Embryonic facial prominence (tissue), 1 donor: ENCODE data around the gene ASPHD2.
"Not testable (repeated sequence)": the region's sequence is repeated elsewhere in the genome, so short reads cannot be mapped to it uniquely, and the experiment has no call there.

Source experiments
- DNase-seq: peaks from one replicate; pipeline ENCODE4 v3.0.0-alpha.2; 2016; ENCODE audit errors: extremely low spot score

Gene ASPHD2

DNA sequence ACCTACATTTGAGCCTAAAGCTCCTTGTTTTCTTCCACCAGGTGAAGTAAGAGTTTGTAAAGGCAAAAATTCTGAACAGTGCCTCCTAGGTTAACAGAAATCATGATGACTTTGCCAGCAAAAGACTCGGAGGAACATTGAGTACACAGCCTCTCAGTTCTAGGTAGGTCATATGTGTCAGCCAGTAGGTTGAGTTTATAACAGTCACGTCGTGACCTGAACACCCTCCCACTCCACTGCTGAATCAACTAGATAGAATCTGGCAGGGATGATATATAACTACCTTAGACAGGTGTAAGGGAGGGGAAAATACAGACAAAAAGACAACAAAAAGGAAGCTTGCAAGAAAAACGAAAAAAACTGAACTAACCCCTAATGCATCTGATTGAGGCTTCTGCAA, 12.8 kb upstream of the ASPHD2 start:
- no peak for DNase-seq

DNA sequence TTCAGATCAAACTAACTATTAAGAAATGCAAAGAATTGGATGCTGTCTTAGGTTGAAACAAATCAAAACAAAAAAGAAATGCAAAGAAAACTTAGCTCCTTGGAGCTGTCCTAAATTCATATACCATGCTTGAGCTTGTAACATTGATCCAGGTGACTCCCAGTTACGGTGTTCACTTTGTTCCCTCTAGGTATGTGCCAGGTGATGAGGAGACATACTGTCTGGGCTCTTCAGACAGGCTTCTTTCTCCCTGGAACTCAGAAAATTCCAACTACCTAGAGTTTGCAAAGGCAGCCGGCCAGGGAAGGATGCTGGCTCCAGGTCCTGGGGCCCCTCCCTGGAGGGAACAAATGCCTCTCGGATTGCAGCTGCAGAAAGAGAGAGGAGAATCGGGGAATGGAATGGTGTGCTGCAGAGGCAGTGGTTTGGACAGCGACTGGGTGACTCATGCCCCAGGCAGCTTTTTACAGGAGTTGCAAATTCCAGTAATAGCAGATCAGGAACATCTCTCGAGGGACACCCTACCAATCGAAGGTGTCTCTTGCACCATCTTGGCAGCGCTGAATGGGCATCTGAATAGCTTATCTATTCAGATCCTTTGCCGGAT, 12.3 kb upstream of the ASPHD2 start:
- DNase-seq: no peak

DNA sequence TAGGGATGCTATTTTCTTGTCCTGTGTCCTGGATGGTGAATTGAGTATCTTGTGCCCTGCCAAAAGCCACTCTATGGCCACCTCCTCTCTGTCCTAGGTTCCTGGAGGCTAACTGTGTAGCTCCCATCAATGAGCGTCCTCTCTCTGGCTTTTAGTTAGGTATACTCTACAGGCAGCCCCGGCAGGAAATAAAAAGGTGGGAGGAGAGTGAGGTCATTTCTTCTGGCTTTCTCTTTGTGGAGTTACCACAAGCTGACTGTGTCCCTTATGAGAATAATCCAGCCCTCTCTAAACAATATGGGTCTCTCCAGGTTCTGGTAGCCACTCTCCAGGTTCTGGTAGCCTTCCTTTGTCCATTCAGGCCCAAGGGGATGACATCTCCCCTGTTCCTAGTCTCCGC, 11.7 kb upstream of the ASPHD2 start:
- no peak for DNase-seq

DNA sequence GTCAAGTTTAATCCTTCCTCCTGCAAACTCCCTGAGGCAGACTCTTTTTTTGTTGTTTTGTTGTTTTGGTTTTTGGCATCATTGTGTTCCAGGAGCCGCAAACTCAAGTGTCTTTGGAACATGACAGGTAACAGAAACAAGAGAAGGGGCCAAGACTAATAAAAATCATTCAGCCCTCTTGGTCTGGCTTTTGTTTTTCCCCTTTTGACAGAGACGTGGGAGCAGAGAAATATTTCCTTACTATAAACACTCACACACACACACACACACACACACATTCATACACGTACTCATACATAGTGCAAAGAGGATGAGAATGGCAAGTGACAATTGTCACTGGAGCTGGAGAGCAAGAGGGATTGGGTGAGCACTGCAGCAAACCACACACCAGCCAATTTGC, 10.4 kb upstream of the ASPHD2 start:
- no peak for DNase-seq

DNA sequence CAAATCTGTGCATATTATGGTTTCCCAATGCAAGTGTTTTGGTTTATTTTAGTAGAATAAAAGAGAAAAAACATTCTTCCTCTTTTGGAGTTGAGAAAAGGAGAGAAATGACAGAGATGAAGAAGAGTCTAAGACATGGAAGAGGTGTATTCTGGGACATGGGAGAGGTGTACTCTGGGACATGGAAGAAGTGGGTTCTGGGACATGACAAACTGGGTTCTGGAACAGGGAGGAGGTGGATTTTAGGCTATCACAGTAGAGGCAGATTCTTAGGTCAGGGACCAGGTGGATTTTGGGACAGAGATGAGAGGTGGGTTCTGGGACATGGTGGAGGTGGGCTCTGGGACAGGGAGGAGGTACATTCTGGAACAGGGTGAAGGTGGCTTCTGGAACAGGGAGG, 2.1 kb upstream of the ASPHD2 start:
- DNase-seq: no peak

DNA sequence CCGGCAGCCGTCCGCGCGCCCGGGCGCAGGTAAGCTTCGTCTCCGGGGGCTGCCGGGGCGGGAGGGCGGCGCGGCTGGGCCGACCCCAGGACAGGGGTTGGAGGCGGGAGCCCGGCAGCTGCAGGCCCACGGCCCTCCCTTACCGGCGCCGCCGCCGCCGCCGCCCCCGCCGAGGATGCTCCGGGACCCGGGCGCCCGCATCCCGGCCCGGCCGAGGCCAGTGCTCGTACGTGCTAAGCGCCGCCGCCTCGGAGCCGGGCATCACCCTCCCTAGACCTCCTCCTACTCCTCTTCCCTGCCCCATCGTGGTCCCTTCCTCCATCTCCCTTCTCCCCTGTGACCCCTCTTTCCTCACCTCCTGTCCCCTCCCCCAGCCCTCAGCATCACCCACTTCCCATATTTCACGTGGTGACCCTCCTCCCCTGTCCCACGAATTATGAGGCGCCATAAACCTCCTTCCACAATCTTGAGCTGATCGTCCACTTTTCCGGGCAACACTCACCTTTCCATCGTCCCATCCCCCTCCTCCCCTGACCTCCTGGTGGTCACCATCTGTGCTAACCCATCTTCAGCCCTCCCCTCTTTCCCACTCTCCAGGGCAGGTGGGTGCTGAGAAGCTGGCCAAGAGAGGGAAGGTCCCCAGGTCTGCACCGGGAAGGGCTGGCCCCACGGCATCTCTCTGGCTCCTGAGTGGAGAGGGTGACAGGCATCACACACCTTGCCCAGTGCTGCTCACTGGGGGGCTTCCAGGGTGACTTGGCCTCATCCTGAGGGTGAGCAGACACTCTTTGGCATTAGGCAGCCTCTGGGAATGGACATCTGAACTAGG, 612 bp downstream of the ASPHD2 start:
- no peak for DNase-seq

DNA sequence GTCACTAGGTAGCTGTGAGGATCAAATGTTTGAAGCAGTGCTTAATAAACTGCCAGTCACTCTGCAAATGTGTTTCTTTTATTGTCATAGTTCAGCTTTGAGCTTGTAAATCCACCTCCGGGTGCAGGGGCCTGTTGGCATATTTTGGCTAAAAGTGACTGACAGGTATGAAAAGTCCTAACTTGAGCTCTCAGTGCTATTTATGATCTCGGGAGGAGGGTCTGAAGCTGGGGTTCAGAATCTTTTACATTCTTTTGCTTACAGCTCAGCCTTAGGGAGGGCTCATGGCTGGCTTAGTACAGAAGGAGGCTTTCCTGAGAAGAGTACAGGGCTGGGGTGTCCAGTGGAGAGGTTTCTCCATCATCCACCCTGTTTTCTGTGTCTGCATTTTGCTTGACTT, 1.5 kb downstream of the ASPHD2 start:
- DNase-seq: no peak

DNA sequence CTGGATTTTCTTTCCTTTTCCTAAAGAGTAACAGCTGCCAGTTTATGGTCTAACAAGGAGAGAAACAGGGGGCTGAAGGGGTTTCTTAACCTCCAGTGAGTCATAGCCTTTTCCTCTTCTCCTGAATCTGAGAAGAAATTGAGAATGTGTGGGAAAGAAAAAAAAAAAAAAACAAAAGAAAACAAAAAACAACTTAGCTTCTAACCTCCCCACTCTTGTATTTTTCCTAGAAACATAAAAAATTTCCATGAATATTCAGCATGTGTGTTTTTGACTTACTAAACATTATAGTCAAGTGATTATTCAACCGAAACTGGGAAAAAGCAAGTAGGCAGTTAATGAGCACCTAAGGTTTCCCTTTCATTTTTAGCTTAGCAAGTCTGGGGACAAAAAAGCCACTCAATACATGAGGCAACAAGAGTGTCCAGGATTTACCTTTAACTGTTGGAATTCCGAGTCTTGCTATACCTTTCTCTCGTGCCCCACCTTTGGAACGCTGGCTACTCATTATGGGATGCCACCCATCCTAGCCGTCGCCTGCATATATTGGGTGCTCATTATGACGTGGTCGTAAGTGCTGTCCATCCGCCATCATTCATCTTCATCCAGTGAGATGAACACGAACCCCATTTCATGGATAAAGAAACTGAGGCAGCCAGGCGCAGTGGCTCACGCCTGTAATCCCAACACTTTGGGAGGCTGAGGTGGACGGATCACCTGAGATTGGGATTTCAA, 2.4 kb downstream of the ASPHD2 start:
- DNase-seq: no peak

DNA sequence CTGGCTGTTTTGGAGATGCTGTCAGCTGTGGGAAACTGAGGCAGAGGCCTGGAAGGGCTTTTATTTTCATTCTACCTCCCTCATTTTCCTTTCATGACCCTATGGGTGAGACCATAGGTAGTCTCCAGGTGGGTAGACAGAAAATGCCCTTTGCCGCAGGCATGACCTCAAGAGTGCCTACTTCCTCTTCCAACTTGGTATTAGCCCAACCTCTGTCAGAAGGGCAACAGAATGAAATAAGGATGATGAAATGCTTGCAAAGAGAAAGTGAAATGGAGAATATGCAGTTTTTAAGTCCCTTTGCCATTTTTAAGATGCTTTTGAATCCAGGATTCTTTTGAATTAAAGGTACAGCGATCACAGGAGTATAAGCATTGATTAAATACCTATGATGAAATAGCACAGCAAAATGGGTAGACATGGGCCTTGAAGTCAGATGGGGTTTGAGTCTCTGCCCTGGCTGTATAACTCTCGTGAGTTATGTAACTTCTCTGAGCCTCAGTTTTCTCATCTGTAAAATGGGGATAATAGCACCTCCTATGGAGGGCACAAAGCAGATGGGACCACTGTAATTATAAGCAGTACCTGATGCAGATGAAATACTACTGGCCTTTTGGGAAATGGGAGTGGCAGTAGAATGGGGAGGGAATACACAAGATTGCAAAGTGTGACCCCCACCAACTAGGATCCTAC, 3.7 kb downstream of the ASPHD2 start:
- DNase-seq: no peak

DNA sequence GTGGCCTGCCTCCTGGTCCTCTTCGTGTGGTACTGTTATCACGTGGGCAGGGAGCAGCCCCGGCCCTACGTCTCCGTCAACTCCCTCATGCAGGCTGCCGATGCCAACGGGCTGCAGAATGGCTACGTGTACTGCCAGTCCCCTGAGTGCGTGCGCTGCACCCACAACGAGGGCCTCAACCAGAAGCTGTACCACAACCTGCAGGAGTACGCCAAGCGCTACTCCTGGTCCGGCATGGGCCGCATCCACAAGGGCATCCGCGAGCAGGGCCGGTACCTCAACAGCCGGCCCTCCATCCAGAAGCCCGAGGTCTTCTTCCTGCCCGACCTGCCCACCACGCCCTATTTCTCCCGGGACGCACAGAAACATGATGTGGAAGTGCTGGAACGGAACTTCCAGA, 4.7 kb downstream of the ASPHD2 start:
- no peak for DNase-seq

DNA sequence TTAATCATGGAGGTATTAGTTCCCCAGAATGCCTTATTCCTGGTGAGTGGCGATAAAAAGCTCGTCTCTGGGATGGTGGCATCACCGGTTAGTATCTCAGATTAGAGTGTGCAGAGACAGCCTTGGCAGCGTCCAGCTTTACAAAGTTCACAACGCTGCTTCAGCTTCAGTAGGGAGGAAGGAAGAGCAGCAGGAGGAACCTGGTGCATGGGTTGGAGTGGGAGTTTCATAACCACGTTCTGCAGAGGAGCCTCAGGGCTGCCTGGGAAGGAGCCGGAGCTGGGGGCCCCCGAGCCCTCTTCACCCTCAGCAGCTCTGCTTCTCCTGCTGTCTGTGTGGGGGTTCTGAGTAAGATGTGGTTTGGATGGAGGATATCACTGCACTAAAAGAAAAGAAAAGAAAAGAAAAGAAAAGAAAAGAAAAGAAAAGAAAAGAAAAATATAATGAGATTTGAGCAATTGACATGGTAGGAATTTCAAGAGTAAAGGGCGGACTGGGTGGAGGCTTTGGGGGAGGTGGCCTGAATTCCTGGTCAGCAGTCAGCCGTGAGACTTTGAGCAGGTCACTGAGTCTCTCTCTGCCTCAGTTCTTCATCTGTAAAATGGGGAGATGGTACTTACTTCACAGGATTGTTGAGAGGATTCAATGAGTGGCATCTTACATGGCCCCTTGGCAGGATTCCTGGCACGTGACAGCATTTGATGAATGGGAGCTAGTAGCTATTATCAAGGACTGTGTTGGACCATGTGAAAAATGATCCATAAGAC, 6.5 kb downstream of the ASPHD2 start:
- DNase-seq: no peak

DNA sequence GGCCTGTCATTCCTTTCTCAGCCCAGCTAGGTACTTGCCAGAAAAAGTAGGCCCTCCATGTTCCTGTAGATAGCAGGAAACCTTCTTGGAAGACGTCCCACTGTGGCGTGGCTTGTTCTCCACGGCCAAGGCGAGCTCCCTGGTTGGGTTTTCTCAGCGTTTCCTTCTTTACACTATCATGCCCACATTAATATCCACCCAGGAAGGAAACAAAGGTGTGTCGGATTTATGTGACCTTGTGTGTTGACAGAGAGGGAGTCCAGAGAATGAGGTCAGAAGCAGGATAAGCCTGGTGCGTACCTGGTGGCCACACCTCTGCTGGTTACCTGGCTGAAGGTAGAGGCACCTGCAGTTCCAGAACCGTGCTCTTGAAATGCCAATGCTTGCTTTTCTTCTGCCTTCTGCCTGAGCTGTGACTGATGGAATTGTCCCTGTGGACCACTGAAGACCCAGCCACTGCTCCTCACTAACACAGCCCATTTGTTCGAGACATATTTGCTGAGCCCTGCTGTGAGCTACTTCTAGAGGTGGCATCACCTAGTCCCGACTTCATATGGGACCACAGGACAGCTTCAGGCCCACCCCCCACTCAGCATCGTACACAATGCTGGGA, 7.9 kb downstream of the ASPHD2 start:
- no peak for DNase-seq

DNA sequence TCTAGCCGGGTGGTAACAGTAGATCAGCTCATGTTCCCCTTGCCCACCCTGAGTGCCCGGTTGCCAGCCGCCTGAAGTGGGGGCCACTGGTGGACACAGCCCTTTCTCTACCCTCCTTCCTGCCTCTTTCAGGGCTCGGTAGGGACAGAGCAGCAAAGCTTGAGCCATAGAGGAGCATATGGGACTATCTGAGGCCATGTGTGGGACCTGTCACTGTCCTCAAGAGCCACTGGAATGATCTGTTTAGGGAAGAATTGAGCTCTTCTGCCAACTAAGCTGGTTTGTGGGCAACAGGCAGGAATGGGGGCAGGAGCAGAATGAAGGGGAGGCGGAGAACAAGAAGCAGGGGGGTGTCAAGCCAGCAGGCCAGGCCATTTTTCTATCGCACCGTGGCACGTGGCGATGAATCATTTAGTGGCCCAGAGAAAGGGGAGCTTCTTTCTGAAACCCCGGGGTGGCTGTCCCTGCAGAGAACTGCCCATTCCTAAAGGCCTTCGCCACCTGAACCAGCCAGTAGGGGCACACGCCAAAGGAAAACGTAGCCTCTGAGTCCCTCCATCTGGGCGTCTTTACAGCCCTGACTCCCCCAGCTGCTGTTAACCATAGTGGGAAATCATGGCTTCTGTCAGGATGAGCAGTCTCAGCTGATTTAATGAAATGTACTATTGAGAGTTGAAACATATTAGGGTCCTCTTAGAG, 8.8 kb downstream of the ASPHD2 start:
- DNase-seq: no peak

DNA sequence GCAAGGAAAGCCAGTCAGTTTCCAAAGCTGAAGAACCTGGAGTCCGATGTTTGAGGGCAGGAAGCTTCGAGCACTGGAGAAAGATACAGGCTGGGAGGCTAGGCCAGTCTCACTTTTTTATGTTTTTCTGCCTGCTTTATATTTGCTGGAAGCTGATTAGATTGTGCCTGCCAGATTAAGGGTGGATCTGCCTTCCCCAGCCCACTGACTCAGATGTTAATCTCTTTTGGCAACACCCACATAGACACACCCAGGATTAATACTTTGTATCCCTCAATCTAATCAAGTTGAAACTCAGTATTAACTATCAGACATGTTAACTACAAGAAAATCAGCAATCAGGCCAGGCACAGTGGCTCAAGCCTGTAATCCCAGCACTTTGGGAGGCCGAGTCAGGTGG, 9.7 kb downstream of the ASPHD2 start:
- not testable (repeated sequence) for DNase-seq

DNA sequence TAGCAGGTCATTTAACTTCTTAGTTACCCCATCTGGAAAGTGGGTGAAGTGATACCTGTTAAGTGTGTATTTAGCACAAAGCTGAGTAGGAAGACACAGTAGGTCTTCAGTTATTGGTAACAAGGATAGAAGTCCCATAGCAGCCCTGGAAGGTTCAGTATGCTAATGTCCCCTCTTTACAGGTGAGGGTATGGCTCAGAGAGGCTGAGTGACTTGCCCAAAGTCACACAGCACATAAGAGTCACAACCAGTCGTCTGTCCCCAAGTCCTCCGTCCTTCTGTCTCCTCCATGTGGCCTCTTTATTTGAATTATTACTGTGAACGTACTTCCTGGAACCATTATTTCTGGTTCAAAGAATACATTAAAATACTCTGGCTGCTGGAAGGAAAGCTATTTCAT, 10.5 kb downstream of the ASPHD2 start:
- no peak for DNase-seq

DNA sequence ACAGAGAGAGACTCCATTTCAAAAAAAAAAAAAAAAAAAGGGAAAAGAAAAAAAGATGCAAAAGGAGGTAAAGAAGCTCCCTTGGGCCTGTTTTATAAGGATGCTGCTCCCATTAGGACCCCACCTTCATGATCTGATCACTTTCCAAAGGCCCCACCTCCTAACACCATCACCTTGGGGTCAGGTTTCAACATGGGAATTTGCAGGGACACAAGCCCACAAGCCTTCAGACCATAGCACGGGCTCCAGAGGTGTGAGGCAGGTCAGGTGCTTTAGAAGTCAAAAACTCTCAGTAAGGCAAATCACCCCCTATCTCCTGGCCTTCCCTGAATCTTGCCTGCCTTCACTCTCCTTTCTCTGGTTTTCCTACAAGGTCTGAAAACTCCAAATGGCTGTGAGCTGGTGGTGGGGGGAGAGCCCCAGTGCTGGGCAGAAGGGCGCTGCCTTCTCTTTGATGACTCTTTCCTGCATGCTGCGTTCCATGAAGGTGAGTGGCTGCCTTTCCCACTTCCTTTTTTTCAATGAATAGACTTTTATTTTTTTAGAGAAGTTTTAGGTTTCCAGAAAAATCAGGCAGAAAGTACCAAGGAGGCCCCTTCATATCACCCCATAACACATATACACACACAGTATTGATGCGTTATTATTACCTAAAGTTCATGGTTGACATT, 13.2 kb downstream of the ASPHD2 start:
- DNase-seq: no peak

DNA sequence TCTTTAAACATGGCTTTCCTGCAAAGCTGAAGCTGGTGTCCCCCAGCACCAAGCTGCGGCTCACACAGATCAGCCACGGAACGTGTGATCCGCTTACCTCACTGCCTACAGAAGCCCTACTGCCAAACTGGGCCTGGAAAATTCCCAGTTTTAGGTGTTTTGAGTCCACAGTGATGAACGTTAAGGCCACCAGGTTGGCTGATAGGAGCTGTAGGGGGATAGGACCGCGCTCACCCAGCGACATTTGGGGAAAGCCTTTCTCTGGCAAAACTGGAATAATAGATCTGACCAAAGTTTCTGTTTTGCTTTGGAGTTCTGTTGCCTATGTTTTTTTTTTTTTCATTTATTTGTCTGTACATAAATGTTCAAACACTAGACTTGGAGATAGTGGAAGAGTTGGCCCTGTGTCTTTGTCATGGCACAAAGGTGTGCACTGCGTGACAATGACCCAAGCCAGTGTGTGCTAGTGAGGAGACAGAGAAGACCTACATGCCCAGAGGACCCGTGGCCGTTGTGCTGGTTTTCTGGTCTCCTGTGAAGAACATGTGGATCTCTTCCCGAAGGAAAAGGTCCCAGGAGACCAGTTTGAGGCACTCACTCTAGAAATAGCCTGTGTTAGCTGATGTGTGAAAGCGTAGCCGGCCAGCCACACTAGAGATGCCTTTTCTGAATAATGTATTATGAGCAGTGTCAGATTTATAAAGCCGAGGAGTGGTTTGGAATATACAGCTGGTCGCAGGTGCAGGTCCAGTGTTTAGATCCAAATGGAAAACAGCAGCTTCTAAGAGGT, 15.0 kb downstream of the ASPHD2 start:
- DNase-seq: no peak

DNA sequence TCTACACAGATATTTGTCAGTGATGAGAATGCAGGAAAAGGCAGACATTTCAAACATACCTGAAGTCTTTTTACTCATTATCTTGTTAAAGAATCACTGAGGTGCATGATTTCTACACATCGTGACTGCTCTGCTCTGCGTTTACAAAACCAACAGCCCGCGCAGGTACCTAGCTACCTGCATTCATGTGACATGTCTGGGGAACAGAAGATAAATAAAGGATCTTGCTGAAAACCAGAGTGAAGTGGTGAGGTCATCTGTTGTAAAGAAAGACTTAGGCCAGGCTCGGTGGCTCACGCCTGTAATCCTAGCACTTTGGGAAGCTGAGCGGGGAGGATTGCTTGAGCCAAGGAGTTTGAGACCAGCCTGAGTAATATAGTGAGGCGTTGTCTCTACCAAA, 15.7 kb downstream of the ASPHD2 start:
- no peak for DNase-seq
